ENCODE results near the gene THEM5.

- TF ChIP-seq BACH2 (CRISPR knock-in tag; IDR thresholded peaks at IDR 0.05; ENCODE audit: borderline replicate concordance) (no peak), ZFP3 (CRISPR knock-in tag; IDR thresholded peaks at IDR 0.05) (no peak)
Measured at GRCh38 chr1:151868486-151868885, 15.0 kb upstream of the THEM5 start.
